ENCODE measurements around the gene HDAC5.
"Not testable (repeated sequence)": the region's sequence is repeated elsewhere in the genome, so short reads cannot be mapped to it uniquely, and the experiment has no call there.

HDAC5 gene

DNA sequence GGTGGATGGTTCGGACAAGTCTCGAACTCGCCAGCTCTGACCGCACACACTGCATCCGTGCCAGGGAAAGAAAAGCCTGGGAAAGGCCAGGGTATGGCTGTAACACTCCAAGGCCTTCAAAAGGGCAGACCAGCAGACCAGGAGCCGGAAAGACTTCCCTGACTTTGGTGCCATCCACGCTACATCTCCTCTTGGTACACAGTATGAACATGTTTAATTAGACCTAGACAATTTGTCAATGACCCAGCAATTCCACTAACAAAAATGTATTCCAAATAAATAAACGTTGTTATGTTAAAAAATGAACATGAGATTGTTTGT lies 637 bp upstream of the HDAC5 start:
- TF ChIP-seq GABPA (IDR thresholded peaks at IDR 0.05; ENCODE audit: low read depth) (no peak), SPI1 (IDR thresholded peaks at IDR 0.05; ENCODE audit: borderline replicate concordance, low read depth) (no peak), CTCF (IDR thresholded peaks at IDR 0.05; ENCODE audit: insufficient read depth, low read length) (no peak), POLR2AphosphoS5 (IDR thresholded peaks at IDR 0.05; ENCODE audit: low read depth) (no peak)
- TF ChIP-seq, protein P1, sequence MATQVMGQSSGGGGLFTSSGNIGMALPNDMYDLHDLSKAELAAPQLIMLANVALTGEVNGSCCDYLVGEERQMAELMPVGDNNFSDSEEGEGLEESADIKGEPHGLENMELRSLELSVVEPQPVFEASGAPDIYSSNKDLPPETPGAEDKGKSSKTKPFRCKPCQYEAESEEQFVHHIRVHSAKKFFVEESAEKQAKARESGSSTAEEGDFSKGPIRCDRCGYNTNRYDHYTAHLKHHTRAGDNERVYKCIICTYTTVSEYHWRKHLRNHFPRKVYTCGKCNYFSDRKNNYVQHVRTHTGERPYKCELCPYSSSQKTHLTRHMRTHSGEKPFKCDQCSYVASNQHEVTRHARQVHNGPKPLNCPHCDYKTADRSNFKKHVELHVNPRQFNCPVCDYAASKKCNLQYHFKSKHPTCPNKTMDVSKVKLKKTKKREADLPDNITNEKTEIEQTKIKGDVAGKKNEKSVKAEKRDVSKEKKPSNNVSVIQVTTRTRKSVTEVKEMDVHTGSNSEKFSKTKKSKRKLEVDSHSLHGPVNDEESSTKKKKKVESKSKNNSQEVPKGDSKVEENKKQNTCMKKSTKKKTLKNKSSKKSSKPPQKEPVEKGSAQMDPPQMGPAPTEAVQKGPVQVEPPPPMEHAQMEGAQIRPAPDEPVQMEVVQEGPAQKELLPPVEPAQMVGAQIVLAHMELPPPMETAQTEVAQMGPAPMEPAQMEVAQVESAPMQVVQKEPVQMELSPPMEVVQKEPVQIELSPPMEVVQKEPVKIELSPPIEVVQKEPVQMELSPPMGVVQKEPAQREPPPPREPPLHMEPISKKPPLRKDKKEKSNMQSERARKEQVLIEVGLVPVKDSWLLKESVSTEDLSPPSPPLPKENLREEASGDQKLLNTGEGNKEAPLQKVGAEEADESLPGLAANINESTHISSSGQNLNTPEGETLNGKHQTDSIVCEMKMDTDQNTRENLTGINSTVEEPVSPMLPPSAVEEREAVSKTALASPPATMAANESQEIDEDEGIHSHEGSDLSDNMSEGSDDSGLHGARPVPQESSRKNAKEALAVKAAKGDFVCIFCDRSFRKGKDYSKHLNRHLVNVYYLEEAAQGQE (IDR thresholded peaks at IDR 0.05; ENCODE audit: insufficient replicate concordance, low read depth): no peak
- no peak for DNase-seq (ENCODE audit: low read depth in 1 of 2, low spot score in 1 of 2)
- Histone ChIP-seq H3K27me3 (ENCODE audit: insufficient read depth, poor library complexity, severe bottlenecking) (no peaks in the 10 kb centered on the region), H3K4me3 (replicated peaks; ENCODE audit: insufficient read depth, low read length) (peak overlapping the region; percentile 38), H3K27ac (replicated peaks) (peak overlapping the region; percentile 92)

GRCh38 chr17:44122816-44123355 lies 555 bp downstream of the HDAC5 start:
- Histone ChIP-seq H3K4me3 (replicated peaks; ENCODE audit: insufficient read depth, low read length) (peak overlapping the region; percentile 81), H3K27ac (replicated peaks) (peak overlapping the region; percentile 49), H3K27me3 (ENCODE audit: insufficient read depth, poor library complexity, severe bottlenecking) (no peaks in the 10 kb centered on the region)
- DNase-seq (ENCODE audit: low read depth in 1 of 2, low spot score in 1 of 2): no peak
- TF ChIP-seq CTCF (IDR thresholded peaks at IDR 0.05; ENCODE audit: insufficient read depth, low read length): no peak
- no peak for TF ChIP-seq GABPA (IDR thresholded peaks at IDR 0.05; ENCODE audit: low read depth)
- no peak for TF ChIP-seq POLR2AphosphoS5 (IDR thresholded peaks at IDR 0.05; ENCODE audit: low read depth)
- TF ChIP-seq SPI1 (IDR thresholded peaks at IDR 0.05; ENCODE audit: borderline replicate concordance, low read depth): no peak
- TF ChIP-seq, protein P1 (IDR thresholded peaks at IDR 0.05; ENCODE audit: insufficient replicate concordance, low read depth): no peak

DNA sequence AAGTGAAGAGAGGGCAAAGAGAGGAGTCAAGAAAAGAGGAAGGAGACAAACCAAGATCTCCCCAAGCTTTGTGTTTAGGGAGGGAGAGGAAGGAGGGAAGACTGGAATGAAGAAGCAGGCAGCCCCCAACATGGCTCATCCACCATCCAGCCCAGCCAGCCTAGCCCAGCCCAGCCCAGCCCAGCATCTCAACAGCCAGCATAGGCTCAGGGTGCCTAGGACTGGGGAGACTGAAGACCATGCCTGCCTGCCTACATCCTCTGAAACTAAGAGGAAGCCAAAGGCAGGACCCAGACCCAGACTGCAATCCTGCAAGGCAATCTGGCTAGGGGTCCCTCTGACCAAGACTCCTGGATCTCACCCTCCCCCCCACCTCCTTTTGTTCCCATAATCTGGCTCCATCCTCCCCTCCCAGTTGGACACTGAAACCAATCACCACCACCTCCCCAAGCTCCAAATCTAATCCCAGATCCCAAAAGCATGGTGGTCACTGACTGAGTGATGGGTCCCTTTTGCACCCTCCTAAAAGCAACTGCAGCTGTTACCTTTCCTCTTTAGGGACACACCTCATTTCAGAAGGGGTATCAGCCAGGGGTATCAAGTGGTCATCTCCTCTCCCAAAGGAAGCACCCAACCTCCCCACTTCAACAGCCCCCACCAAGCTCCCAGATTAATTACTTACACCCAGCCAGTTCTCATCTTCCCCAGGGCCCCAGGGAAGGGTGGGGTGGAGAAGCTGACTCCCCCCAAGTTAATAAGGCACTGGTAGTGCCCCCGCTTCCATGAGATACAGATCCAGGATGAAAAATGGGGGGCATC lies 1.2 kb downstream of the HDAC5 start:
- no peaks in the 10 kb centered on the region for H3K27me3 ChIP-seq (ENCODE audit: insufficient read depth, poor library complexity, severe bottlenecking)
- DNase-seq (ENCODE audit: low read depth in 1 of 2, low spot score in 1 of 2): no peak
- no peak overlapping the region; the same call in 1 of the 2 replicates for H3K27ac ChIP-seq (replicated peaks)
- peak overlapping the region; percentile 81 for H3K4me3 ChIP-seq (replicated peaks; ENCODE audit: insufficient read depth, low read length)
- TF ChIP-seq GABPA (IDR thresholded peaks at IDR 0.05; ENCODE audit: low read depth): no peak
- TF ChIP-seq SPI1 (IDR thresholded peaks at IDR 0.05; ENCODE audit: borderline replicate concordance, low read depth): peak; percentile 19; the same call in 1 of the 2 replicates

DNA sequence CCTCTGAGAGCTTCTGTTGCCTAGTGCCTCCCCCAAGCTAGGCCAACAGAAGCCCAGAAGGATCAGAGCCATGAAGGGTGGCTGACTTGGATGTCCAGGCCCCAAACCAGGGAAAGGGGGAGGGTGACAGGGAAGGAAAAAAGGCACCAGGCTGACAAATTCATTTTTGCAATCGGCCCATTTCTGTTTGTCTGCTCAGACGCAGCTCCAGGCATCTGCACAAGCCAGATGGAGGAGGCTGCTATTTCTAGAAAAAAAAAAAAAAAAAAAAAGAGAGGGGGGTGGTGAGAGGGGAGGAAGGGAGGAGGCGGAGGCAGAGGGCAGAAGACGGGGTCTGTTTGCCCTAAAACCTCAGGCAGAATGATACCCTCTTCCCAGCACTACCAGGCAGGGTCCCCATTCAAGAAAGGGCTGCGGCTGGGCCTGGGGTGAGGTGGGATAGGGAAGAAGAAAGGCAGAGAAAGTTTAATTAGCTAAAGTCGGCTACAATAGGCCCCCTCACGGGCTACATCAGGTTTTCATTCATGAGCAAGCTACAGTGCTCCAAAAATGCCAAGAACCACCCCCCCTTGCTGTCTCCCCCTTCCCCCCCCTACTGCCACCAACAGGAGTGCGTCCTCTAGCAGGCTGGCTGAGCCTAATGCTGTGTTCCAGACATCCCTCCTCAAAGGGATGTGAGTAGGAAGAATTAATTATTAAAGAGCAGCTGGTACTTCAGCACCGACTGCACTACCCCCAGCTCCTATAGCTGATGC lies 2.4 kb downstream of the HDAC5 start:
- no peak for DNase-seq (ENCODE audit: low read depth in 1 of 2, low spot score in 1 of 2)
- TF ChIP-seq POLR2AphosphoS5 (IDR thresholded peaks at IDR 0.05; ENCODE audit: low read depth): no peak
- TF ChIP-seq, protein P1 (IDR thresholded peaks at IDR 0.05; ENCODE audit: insufficient replicate concordance, low read depth): no peak
- TF ChIP-seq CTCF (IDR thresholded peaks at IDR 0.05; ENCODE audit: insufficient read depth, low read length): no peak
- TF ChIP-seq SPI1 (IDR thresholded peaks at IDR 0.05; ENCODE audit: borderline replicate concordance, low read depth): no peak
- no peak for TF ChIP-seq GABPA (IDR thresholded peaks at IDR 0.05; ENCODE audit: low read depth)
- H3K27ac ChIP-seq (replicated peaks): no peak overlapping the region
- no peaks in the 10 kb centered on the region for H3K27me3 ChIP-seq (ENCODE audit: insufficient read depth, poor library complexity, severe bottlenecking)
- H3K4me3 ChIP-seq (replicated peaks; ENCODE audit: insufficient read depth, low read length): no peak overlapping the region

DNA sequence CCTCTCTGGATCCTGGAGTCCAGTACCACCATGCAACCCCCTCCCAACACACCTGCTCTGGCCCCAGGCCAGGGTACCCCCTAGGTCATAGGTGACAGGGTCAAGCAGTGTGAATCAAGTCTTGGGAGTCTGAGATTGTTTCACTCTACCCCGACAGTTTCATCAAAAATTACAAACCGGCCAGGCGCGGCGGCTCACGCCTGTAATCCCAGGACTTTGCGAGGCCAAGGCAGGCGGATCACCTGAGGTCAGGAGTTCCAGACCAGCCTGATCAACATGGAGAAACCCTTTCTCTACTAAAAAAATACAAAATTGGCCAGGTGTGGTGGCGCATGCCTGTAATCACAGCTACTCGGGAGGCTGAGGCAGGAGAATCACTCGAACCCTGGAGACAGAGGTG lies 3.2 kb downstream of the HDAC5 start:
- not testable (repeated sequence) for DNase-seq (ENCODE audit: low read depth in 1 of 2, low spot score in 1 of 2); H3K27me3 ChIP-seq (ENCODE audit: insufficient read depth, poor library complexity, severe bottlenecking); H3K27ac ChIP-seq (replicated peaks); H3K4me3 ChIP-seq (replicated peaks; ENCODE audit: insufficient read depth, low read length)
